Upper lobe of right lung (tissue), 1 donor: Measurements from ENCODE around the gene SMAD1. TPM values are rescaled to one million over a fixed set of nuclear protein-coding genes. Genes with fewer than 3 reads are reported as not detected.

Experiments
- ATAC-seq: fragments of 200-7000 bp; cut with Tn5 transposase; one replicate; pipeline ENCODE4 v1.9.1; 2020; ENCODE audit warnings: mild to moderate bottlenecking, moderate library complexity
- DNase-seq: peaks from one replicate; pipeline ENCODE4 v3.0.0-alpha.2; 2020
- H3K27ac ChIP-seq: fragments of 200-600 bp; one replicate; pipeline ENCODE4 v1.8.0; 2022
- H3K27me3 ChIP-seq: fragments of 200-600 bp; one replicate; pipeline ENCODE4 v1.8.0; 2022; ENCODE audit warnings: mild to moderate bottlenecking
- H3K36me3 ChIP-seq: fragments of 200-600 bp; one replicate; pipeline ENCODE4 v1.8.0; 2022
- H3K4me1 ChIP-seq: fragments of 200-600 bp; one replicate; pipeline ENCODE4 v1.8.0; 2022
- H3K4me3 ChIP-seq: fragments of 200-600 bp; one replicate; pipeline ENCODE4 v1.8.0; 2022; ENCODE audit warnings: mild to moderate bottlenecking
- H3K9me3 ChIP-seq: fragments of 200-600 bp; one replicate; pipeline ENCODE4 v1.8.0; 2022
- intact Hi-C: fragments of 100-400 bp; cut with DNase I; formaldehyde crosslinking; loops from one replicate; pipeline ENCODE4 v1.11.0; 2022
- total RNA-seq: library from RNA; stranded (reverse); fragmentation: NEBNext Ultra II Directional; extraction: Animal tissue kit (Norgen Biotek cat#: 25700); gene quantifications from one replicate; pipeline ENCODE4 v1.2.1, GENCODE V29; 2021
- TF ChIP-seq, protein P1 (sequence below): fragments of 200-600 bp; IDR thresholded peaks from one replicate; pipeline ENCODE4 v1.8.0; 2022; ENCODE audit warnings: antibody characterized with exemption
- donor health status: DM: no; HTN: yes; CAD: no; lungs with severe emphysema.

Gene SMAD1
- total RNA-seq, 1 donor from 2014 or later, result 23.9 TPM

DNA sequence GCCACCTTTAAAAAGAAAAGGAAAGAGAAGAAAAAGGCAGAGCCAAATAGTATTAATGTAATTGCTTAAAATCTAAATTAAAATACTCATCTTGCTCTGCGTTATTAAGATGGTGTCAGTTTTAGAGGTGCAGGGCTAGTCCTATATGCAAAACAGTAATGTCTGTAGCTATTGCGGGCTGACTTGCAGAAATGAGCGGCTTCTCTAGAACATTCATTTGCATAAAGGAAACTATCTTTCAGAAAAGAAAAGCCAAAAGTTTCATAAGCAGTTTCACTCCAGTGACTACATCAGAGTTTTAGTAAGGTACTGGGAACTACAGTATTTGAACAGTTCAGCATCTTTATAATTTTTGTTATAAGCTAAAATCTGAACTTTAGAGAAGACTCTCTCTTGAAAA, 6.0 kb downstream of the SMAD1 start:
- Histone ChIP-seq H3K9me3 (no peaks in the 10 kb centered on the region), H3K27me3 (no peaks in the 10 kb centered on the region), H3K36me3 (no peaks in the 10 kb centered on the region), H3K4me1 (peaks cover 23% of the 10 kb centered on the region), H3K4me3 (no peak overlapping the region), H3K27ac (no peak overlapping the region)
- TF ChIP-seq, protein P1, sequence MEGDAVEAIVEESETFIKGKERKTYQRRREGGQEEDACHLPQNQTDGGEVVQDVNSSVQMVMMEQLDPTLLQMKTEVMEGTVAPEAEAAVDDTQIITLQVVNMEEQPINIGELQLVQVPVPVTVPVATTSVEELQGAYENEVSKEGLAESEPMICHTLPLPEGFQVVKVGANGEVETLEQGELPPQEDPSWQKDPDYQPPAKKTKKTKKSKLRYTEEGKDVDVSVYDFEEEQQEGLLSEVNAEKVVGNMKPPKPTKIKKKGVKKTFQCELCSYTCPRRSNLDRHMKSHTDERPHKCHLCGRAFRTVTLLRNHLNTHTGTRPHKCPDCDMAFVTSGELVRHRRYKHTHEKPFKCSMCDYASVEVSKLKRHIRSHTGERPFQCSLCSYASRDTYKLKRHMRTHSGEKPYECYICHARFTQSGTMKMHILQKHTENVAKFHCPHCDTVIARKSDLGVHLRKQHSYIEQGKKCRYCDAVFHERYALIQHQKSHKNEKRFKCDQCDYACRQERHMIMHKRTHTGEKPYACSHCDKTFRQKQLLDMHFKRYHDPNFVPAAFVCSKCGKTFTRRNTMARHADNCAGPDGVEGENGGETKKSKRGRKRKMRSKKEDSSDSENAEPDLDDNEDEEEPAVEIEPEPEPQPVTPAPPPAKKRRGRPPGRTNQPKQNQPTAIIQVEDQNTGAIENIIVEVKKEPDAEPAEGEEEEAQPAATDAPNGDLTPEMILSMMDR, result no peak
- DNase-seq (no peak), ATAC-seq (no peak)
- intact Hi-C loops, result no loop called here

DNA sequence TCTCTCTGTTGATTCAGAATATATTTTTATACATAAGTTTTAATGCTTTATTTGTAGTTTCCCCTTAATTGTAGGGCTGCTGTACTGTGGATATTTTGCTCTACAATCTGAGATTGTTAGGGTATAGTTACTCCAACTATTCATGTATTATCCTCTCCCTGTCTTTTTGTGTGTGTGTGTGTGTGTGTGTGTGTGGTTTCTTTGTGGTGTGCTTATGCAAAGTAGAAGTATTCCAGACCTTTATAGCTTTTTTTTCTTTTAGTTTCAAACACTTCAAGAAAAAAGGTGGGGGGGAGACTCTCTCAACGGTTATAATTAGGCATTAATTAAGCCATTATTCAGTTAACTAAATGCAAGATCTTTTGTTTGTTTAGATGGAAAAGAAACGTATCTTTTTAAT, 6.7 kb downstream of the SMAD1 start:
- Histone ChIP-seq H3K4me3 (no peak overlapping the region), H3K9me3 (no peaks in the 10 kb centered on the region), H3K36me3 (no peaks in the 10 kb centered on the region), H3K27me3 (no peaks in the 10 kb centered on the region), H3K27ac (no peak overlapping the region), H3K4me1 (peaks cover 27% of the 10 kb centered on the region)
- TF ChIP-seq, protein P1, result no peak
- DNase-seq (no peak), ATAC-seq (no peak)
- intact Hi-C loops, result no loop called here

DNA sequence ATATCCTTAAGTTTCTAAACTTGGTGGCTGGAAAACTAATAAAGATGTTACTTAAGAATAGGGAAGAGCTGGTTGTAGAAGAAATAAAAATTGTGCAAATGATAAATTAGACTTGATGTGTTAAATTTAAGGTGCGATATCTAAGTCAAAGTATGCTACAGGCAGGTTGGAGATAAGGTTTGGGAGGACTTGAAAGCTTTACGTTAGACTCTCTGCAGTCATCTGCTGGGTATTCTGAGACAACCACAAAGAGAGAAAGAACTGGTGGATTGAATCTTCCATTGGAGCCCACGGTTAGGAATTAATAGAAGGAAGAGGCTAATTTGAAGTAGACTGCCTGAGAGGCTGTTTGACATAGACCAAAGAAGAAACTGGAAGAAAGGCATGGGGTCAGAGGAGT, 7.9 kb downstream of the SMAD1 start:
- DNase-seq, result no peak
- ATAC-seq, result no peak
- intact Hi-C loops, result no loop called here

DNA sequence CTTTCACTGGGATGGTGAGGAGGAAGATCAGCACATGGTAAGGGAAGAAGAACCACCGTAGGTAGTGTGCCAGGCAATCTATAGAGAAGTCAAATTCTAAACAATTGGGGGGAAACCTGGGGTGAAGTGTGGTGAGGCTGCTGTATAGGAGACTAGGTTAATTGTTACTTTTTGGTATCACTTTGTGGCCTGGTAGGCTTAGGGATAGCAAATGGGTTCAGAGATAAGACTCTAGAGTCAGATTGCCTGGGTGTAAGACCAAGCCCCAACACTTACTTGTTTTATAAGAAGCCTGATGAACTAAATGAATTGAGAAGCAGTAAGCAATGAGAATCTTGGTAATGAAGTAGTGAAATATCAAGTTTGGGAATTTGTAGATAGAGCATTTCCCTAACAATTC, 8.7 kb downstream of the SMAD1 start:
- peaks cover 23% of the 10 kb centered on the region for H3K4me1 ChIP-seq
- DNase-seq (no peak), ATAC-seq (no peak)
- TF ChIP-seq, protein P1, result no peak
- intact Hi-C loops, result no loop called here
- no peaks in the 10 kb centered on the region for H3K9me3 ChIP-seq
- H3K36me3 ChIP-seq, result no peaks in the 10 kb centered on the region
- no peaks in the 10 kb centered on the region for H3K27me3 ChIP-seq
- no peak overlapping the region for H3K4me3 ChIP-seq
- H3K27ac ChIP-seq, result no peak overlapping the region

More for the DNA sequence above, 7.9 kb downstream of the SMAD1 start:
- no peak overlapping the region for H3K27ac ChIP-seq
- no peak overlapping the region for H3K4me3 ChIP-seq
- peaks cover 29% of the 10 kb centered on the region for H3K4me1 ChIP-seq
- H3K36me3 ChIP-seq, result no peaks in the 10 kb centered on the region
- TF ChIP-seq, protein P1, result no peak
- H3K27me3 ChIP-seq, result no peaks in the 10 kb centered on the region
- no peaks in the 10 kb centered on the region for H3K9me3 ChIP-seq

DNA sequence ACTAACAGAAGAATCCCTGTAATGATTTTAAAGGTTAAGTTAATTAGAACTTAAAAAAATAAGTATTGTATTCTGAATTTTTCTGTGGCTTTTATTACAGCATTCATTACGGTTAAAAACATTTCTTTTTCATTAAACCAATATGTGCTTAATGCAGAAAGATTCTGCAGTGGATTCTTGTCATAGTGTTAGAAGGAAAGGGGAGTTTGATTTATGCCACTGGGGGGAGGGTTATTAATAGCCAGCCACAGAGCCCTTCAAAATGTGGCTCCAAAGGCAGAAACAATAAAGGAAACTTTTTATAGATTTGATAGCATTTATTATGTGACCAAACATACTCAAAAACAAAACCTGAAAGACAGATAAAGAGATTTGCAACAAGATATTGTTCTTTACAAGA, 9.1 kb downstream of the SMAD1 start:
- Histone ChIP-seq H3K4me1 (peaks cover 21% of the 10 kb centered on the region), H3K9me3 (no peaks in the 10 kb centered on the region), H3K27me3 (no peaks in the 10 kb centered on the region), H3K27ac (no peak overlapping the region), H3K4me3 (no peak overlapping the region), H3K36me3 (no peaks in the 10 kb centered on the region)
- intact Hi-C loops, result no loop called here
- TF ChIP-seq, protein P1, result no peak
- DNase-seq (no peak), ATAC-seq (no peak)

DNA sequence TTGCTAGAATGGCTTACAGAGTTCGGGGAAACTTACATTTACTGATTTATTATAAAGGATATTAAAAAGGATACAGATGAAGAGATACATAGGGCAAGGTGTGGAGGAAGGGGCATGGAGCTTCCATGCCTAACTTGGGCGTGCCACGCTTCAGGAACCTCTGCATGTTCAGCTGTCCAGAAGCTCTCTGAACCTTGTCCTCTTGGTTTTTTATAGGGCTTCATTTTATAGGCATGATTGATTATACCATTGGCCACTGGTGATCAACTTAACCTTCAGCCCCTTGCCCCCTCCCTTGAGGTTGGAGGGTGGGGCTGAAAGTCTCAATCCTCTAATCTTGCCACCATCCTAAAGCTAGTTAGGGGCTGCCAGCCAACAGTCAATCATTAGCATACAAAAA, 10.7 kb downstream of the SMAD1 start:
- ATAC-seq, result no peak
- H3K4me3 ChIP-seq, result no peak overlapping the region

More for the DNA sequence above, 10.7 kb downstream of the SMAD1 start:
- H3K36me3 ChIP-seq, result no peaks in the 10 kb centered on the region
- DNase-seq, result no peak
- H3K4me1 ChIP-seq, result peaks cover 20% of the 10 kb centered on the region
- H3K27me3 ChIP-seq, result no peaks in the 10 kb centered on the region
- no peaks in the 10 kb centered on the region for H3K9me3 ChIP-seq
- TF ChIP-seq, protein P1, result no peak
- no peak overlapping the region for H3K27ac ChIP-seq
- intact Hi-C loops, result no loop called here
